Mucosa of descending colon (tissue), 3 donors: ENCODE measurements around the gene PIGL. TPM values are rescaled to one million over a fixed set of nuclear protein-coding genes. Genes with fewer than 3 reads are reported as not detected.

Source experiments
- ATAC-seq: fragments of 200-7000 bp; cut with Tn5 transposase; one replicate; pipeline ENCODE4 v1.9.1; 2020; ENCODE audit warnings: mild to moderate bottlenecking, moderate library complexity
- DNase-seq, 3 donors: peaks; one replicate each; pipeline ENCODE4 v3.0.0-alpha.2; 2020
- H3K36me3 ChIP-seq: fragments of 200-600 bp; one replicate; pipeline ENCODE4 v1.8.0; 2021; ENCODE audit warnings: low read depth, mild to moderate bottlenecking
- H3K4me1 ChIP-seq: fragments of 200-600 bp; one replicate; pipeline ENCODE4 v1.8.0; 2021; ENCODE audit warnings: low read depth, mild to moderate bottlenecking
- H3K4me3 ChIP-seq: fragments of 200-600 bp; one replicate; pipeline ENCODE4 v1.8.0; 2021; ENCODE audit warnings: mild to moderate bottlenecking
- H3K9me3 ChIP-seq: fragments of 200-600 bp; one replicate; pipeline ENCODE4 v1.8.0; 2021; ENCODE audit warnings: mild to moderate bottlenecking
- CTCF ChIP-seq: fragments of 200-600 bp; IDR thresholded peaks from one replicate; pipeline ENCODE4 v1.8.0; 2022; ENCODE audit warnings: antibody characterized with exemption, mild to moderate bottlenecking
- intact Hi-C, 2 donors: fragments of 100-400 bp; cut with DNase I in 1 of 2; cut with micrococcal nuclease in 1 of 2; formaldehyde crosslinking; loops; one replicate each; pipeline versions ENCODE4 v1.11.0 to v1.11.1; 2022; cut with DNase I, micrococcal nuclease
- total RNA-seq, 3 donors: library from RNA; stranded (reverse); fragmentation: NEBNext Ultra II Directional in 2 of 3; extraction: Animal tissue kit (Norgen Biotek cat#: 25700) in 2 of 3; gene quantifications; one replicate each; pipeline versions ENCODE4 v1.2.1 to v1.2.4, GENCODE V29; 2021 to 2023
- donor health status: DM: no; HTN: no; CAD: no; lungs with moderate emphysema.
- donor health status: DM: no; HTN: no; CAD: no.
- donor health status: DM: no; HTN: yes; CAD: no.

PIGL gene
- total RNA-seq, 3 donors from 2014 or later: 28.2 to 51.8 (median 49.8) TPM

GRCh38 chr17:16241906-16242399, 24.9 kb downstream of the PIGL start:
- H3K4me1 ChIP-seq: peaks cover 10% of the 10 kb centered on the region
- H3K9me3 ChIP-seq: no peaks in the 10 kb centered on the region
- DNase-seq (no peak), ATAC-seq (no peak)
- no peaks in the 10 kb centered on the region for H3K36me3 ChIP-seq
- H3K4me3 ChIP-seq: no peak overlapping the region
- intact Hi-C loops: no loop called here
- no peak for TF ChIP-seq CTCF

- intact Hi-C loops: no loop called here
- DNase-seq: no peak
- H3K9me3 ChIP-seq: no peaks in the 10 kb centered on the region
- H3K36me3 ChIP-seq: no peaks in the 10 kb centered on the region
- TF ChIP-seq CTCF: no peak
- no peak for ATAC-seq
- H3K4me3 ChIP-seq: no peak overlapping the region
- peaks cover 18% of the 10 kb centered on the region for H3K4me1 ChIP-seq
Measured at GRCh38 chr17:16243385-16243784, 26.4 kb downstream of the PIGL start.

GRCh38 chr17:16243801-16244567, 27.0 kb downstream of the PIGL start:
- Histone ChIP-seq H3K36me3 (no peaks in the 10 kb centered on the region), H3K4me1 (peaks cover 23% of the 10 kb centered on the region), H3K9me3 (no peaks in the 10 kb centered on the region), H3K4me3 (no peak overlapping the region)
- ATAC-seq: peak; percentile 23
- DNase-seq: no peak
- intact Hi-C loops: no loop called here
- TF ChIP-seq CTCF: no peak

- no peak for TF ChIP-seq CTCF
- DNase-seq (peak in 1 of 3 donors; percentile 61), ATAC-seq (peak; percentile 78)
- Histone ChIP-seq H3K9me3 (no peaks in the 10 kb centered on the region), H3K4me1 (peaks cover 24% of the 10 kb centered on the region), H3K4me3 (no peak overlapping the region), H3K36me3 (no peaks in the 10 kb centered on the region)
- intact Hi-C loops: no loop called here
Measured at GRCh38 chr17:16247586-16247984, 30.6 kb downstream of the PIGL start.

GRCh38 chr17:16250635-16251034, 33.6 kb downstream of the PIGL start:
- no peaks in the 10 kb centered on the region for H3K36me3 ChIP-seq
- no peak overlapping the region for H3K4me3 ChIP-seq
- ATAC-seq: no peak
- no peak for TF ChIP-seq CTCF
- H3K4me1 ChIP-seq: peaks cover 30% of the 10 kb centered on the region
- intact Hi-C loops: no loop called here
- no peak for DNase-seq
- H3K9me3 ChIP-seq: no peaks in the 10 kb centered on the region
